Measurements from ENCODE around the gene RHEBL1.

The RHEBL1 gene

DNA sequence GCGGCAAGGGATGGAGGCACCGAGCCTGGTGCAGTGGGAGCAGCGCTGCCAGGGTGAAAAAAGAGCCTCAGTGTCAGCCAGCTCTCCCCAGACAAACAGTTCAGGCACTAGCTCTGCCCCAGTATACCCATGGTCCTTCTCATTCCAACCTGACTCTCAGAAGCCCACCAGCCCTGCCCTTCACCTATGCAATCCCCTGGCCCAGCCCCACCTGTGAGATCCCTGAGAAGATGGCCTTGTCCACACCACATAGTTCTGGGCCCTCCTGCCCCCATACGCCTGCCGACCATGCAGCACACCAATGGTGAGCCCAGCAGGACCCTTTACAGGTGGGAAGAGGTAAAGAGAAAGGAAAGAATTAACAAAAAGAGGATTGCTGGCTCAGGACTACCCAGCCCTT is 15.7 kb downstream of the RHEBL1 start:
- no peak for DNase-seq

DNA sequence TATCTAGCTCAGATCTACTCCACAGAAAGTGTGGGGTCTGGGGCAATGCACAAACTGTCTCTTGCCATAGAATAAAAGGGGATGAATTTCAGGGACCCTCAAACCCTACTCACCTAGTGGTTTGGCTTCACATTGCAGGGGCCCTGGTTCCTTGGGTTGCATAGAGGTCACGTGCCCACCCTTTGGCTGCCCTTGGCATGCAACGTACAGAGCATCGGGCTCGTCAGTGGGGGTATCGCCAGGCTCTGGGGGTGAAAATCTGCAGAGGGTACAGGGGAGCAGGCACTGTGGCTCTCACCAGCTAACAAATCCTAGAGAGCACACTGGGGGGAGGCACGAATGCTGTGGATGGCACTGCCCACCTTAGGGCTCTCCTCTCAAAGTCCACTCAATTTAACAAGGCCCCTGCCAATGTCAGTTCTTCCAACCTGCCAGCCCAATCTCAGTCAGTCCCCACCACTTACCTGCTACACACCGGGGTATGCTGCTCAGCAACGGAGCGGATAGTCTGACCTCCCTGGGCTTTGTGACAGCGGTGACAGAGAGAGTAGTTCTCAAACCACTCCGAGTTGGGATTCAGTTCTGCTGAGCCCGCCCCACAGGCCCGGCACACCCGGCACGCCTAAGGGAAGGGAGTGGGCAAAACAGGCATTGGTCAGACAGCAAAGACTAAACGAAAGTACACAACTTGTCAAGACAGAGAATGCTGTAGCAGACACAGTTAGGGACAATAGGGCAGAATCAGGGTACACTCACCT is 17.1 kb downstream of the RHEBL1 start:
- DNase-seq, result no peak

DNA sequence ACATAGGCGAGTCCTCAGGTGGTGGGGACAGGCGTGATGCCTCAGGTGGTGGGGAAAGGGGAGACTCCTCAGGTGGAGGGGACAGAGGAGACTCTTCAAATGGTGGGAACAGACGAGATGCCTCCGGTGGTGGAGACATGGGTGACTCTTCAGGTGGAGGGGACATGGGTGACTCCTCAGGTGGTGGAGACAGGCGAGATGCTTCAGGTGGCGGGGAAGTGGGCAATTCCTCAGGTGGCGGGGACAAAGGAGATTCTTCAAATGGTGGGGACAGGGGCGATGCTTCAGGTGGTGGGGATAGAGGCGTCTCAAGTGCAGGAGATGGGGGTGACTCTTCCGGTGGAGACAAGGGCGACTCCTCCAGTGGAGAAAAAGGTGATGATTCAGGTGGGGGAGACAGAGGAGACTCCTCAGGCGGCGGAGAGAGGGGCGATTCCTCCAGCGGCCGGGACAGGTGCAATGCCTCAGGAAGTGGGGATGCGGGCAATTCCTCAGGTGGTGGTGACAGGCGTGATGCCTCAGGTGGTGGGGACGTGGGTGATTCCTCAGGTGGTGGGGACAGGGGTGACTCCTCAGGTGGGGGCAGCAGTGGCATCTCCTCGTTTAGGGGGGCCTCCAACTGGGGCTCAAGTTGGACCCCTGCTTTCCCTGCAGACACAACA is 17.9 kb downstream of the RHEBL1 start:
- no peak for DNase-seq

DNA sequence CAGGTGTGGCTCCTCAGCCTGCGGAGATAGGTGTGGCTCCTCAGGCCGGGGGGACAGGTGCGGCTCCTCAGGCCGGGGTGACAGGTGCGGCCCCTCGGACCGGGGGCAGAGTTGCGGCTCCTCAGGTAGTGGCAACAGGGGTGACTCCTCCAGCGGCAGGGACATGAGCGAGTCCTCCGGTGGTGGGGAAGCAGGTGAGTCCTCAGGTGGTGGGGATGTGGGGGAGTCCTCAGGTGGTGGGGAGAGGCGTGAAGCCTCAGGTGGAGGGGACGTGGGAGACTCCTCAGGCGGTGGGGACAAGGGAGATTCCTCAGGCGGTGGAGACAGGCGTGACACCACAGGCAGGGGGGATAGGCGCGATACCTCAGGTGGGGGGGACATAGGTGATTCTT is 18.4 kb downstream of the RHEBL1 start:
- no peak for DNase-seq

DNA sequence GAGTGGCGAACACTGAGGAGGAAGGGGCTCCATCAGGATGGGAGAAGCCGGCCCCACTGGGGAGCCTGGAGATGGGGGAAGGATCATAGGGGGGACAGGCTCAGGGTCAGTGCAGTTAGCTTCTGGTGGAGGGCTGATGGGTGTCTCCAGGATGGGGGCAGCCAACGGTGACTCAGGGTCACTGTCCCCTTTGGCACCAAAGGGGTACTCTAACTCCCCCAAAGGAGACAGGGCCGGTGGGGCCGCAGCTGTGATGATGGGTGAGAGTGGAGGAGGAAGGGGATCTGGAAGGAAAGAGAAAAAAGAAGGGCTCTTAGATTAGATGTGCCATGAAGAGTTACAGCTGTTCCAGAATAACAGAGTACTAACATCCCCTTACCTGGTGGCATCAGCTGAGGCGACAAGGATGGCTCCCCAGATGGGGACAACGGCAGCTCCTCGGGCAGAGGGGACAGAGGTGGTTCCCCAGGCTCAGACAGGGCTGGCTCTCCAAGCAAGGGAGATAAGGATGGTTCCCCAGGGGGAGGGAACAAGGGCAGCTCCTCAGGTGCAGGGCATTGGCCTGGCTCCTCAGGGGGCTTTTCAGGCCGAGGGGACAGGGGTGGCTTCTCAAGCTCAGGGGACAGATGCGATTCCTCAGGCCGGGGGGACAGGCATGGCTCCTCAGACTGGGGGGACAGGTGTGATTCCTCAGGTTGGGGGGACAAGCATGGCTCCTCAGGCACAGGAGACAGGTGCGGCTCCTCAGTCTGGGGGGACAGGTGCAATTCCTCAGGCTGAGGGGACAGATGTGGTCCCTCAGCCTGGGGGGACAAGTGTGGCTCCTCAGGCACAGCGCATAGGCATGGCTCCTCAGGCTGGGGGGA is 19.0 kb downstream of the RHEBL1 start:
- no peak for DNase-seq

DNA sequence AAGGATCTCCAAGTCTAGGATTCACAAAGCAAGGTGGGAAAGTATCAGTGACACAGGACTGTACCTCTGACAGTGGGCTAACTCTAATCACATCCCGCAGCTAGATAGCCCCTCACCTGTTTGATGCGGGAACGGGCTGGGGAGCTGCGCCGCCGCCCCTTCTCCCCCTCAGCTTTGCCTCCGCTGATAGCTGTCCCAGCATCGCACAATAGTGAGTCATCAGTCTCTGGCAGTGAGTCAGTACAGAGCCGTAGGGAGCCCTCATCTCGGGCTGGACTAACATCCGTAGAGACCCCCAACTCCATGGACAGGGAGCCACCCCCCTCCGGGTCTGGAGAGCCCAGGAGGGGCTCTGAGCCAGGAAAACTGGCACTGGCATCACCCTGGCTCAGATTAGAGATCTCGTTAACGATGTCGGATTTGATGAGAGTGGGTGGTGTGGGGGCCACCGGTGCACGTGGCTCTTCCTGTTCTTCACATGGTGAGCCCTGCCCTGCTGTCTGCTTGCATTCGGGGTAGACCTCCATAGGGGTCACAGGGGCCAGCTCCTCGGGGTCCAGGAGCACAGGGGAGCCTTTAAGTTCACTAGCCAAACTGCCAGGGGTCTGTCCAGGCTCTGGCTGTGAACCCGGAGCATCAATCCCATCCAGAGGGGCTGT is 20.1 kb downstream of the RHEBL1 start:
- peak; percentile 61 for DNase-seq

DNA sequence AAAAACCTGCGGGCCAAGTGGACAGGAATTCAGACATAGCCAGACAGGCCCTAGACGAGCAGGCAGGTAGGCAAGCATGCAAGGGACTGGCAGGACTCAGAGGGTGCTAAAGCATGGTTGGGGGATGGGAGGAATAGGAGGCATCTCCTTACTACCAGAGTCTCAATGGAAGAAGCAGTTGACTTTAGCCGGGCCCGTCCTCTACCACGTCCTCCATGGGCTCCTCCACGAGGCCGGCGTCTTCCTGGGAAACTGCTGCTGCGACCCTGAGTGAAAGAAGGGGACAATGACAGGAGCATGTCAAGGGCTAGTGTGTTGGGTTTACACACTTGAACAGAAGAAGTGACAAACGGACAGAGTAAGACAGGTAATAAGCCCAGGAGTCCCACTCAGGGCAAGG is 20.8 kb downstream of the RHEBL1 start:
- no peak for DNase-seq

DNA sequence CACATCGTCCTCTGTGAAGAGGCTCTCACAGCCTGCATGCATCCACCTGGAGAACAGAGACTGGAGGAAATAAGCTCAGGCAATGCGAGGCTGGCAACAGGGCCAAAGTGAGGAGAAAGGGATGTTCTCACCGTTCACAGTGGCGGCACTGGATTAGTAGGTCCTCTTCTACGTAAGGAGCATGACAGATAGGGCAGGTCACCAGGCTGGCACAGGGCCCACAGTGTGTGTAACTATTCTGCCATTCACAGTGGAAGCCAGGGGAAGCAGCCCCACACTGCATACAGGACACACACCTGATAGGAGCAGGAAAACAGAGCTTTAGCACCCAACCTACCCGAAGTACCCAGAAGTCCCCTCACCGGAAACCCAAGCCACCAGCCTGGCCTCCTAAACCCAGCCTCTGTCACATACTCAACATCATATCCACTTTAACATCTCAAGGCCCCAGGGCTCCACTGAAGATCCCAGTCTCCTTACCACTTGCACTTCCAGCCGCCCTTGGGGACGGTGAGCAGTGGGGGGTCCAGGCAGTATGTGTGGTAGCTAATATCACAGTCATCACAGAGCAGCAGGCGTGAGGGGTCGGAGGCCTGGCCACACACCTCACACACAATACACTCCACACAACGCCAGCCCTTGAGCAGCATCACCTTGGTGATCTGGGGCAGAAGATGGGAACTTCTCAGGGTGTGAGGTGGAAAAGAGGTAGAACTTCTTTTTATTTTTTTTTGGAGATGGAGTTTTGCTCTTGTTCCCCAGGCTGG is 23.5 kb downstream of the RHEBL1 start:
- DNase-seq, result no peak

DNA sequence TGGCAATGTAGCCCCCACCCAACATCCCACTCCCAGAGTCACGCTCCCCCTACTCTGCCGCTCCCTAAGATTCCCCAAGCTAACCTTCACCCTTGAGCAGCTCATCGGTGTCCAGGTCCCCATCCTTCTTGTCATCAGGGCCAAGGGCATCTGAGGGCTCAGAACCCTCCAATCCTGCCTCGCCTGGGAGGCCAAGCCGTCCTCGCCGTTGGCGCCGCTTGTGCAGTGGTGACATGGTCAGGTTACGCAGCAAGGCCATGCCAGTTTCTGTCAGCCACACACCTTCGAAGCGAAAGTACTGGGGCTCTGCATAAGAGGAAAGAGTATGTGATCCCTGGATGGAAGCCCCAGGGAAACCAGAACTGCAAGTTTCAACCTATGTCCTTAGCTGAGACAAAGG is 25.1 kb downstream of the RHEBL1 start:
- no peak for DNase-seq

DNA sequence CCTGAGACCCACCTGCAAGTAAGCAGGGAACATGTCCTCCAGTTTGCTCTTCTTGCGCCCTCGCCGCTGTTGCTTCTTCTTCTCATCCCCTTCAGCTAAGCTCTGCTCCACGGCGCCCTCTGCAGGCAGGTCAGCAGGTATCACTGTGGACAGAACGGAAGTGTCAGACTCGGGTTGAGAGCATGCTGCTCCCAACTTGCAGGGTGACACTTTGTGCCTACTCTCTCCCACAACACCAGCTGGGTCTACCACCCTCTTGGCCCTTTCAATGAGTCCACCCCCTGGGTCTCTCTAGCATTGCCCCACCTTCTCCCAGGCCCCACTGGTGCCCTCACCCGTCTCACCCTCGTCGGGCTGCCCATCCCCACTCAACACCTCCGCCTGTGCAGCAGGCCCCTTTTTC is 25.9 kb downstream of the RHEBL1 start:
- peak; percentile 49 for DNase-seq

DNA sequence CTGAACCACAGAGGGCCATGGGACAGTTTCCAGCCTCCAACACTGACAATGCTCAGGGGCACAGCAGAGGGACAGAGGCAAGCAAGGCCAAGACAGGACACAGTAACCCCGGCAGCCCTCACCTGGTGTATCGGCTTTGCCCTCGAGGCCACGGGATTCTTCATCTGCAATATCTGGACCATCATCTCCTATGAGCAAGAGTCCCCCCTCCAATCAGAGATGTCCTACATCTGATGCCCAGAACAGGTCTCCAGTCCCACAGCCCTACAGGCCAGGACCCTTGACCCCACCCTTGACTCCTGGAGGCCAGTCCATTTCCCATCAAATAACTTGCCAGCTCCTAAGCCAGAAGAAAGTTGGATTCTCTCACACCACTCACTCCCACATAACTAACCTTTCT is 26.5 kb downstream of the RHEBL1 start:
- no peak for DNase-seq

DNA sequence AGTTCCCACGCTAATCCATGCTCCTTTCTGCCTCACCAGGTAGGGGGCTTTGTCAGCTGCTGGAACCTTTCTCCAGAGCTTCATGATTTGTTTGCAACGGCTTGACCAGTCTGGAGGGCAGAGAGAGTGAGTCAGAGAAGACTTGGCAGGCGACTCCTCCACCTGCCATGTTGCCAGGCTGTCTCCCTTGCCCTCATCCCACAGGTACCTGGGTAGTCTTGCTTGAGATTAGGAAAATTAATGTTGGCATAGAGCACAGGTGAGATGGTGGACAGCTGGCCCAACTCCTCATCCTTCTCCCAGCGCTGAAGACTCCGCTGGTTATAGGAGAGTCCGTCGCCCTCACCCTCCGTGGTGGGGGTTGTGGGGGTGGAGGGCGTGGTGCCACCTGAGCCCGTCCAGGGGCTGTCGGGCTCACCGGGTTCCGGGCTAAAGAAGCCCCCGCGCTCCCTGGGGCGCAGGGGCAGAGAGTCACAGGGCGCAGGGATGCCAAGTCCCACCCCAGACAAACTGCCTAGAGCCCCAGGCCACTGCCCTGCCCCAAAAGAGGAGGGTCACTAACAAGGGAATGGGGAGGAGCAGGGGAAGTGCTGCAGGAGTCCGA is 27.8 kb downstream of the RHEBL1 start:
- DNase-seq, result no peak

DNA sequence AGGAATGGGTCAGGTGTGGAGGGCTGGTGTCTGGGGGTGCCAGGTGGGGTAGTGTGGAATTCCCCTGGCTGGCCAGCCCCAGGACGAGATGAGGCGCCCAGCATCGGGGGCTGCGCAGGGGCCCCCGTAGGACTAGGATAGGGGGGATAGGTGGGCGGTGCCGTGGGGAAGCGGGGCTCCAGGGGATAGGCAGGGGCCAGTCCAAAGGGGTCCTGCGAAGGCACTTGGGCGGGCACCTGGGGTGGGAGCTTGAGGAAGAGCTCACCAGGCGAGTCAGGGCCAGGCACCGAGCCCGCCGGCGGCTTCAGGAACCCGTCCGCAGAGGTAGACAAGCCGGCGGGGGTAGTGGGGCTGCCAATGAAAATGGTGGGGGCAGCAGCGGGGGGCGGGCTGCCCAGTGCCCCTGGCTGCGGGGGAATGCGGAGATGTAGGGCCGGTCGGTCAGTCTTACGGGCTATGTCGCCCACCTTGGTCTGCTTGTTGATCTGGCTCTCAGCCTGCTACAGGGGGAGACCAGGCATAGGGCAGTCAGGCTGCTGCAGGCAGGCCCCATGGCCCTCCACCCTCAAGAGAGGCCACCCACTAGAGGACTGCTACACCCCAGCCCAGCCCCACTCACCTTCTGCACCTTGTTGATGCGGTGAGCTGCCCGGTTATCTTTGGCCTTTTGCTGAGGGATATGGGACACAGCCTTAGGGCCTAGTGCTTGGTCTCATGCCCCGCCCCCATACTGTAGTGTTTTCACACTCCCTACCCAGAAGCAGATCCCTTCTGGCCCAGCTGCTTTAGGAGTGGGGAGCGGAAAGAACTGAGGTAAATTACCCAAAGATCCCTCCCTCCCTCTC is 28.5 kb downstream of the RHEBL1 start:
- DNase-seq, result no peak

DNA sequence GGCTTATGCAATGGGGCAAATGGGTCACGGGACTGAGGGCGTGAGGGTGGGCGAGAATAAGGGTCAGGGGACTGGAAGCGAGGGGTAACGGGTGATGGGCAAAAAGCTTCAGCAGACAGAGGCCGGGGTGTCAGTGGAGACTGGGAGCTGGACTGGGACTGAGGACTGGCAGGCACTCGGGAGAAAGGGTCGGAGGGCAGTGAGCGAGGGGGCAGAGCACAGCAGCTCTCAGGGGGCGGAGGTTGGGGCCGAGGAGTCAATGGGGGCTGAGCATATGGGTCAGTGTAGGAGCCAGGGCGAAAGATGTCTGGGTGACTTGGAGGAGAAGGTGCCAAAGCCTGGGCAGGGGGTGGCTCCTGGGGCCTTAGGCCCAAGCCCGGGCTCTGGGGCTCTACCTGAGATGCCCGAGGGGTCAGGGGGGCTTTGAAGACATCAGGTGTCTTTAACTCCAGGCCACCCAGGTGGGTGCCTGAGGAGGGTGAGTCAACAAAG is 29.4 kb downstream of the RHEBL1 start:
- no peak for DNase-seq

DNA sequence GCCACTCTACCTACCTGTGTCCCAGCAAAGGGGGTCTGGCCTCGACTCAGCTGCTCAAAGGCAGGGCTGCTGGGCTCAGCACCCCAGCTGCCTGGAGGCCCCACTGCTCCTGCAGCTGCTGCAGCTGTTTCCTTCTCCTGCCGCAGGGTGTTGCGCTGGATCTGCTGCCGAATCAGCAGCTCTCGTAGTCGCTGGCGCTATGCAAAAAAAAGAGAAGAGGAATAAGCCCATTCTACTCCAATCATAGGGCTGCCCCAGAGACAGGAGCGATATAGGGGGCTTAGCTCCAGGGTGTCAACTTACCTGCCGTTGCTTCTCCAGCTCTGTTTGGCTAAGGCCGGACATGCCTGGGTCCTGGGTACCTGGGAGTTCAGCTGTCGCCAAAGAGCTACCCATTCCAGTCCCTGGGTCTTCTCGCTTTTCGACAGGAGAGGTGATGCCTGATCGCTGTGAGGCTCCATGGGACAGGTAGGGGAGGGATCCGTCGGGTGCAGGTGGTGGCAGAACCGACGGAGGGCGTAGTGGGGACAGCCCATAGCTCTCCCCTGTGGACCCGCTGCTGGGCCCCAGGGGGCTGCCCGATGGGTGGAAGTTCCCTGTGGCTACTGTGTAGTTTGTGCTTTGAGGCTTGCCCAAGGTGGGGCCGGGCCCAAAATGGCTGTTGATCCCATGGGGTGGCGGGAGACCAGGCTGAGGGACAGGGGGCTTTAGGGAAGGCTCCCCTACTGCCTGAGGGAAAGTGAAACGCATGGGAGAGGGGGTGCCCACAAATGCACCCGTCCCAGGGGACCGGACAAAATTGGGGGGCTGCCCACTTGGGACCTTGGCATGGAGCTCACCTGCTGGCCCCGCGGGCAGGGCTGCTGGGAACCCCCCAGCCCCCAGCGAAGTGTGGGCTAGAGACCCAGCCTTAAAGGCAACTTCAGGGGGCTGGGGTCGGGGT is 30.1 kb downstream of the RHEBL1 start:
- DNase-seq, result no peak

DNA sequence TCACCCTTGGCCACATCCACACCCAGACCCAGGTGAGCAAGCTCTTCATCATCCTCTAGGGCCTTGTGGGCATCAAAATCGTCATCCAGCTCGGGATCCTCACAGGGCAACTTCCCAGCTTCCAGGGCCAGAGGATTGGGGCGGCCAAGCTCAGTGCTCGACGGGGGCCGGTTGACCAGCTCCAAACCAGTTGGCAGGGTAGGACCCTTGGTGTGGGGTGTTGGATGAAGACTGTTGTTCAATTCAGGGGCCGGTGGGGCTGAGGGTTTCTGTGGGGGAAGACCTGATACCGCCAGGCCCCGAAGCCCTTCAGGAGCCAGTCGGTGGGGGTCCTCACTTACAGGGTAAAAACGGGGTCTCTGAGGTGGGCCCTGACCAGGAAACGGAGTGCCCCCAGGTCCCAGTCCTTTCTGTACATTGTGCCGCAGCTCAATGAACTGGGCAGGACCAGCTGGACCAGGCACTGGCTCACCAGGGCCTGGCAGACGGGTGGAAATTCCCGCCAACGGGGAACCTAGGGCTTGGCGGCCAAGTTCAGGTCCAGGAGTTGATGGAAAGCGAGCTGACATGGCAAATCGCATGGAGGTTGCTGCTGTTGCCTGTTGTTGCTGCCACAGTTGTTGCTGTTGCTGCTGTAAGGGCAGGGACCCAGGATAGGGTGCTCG is 31.4 kb downstream of the RHEBL1 start:
- no peak for DNase-seq

DNA sequence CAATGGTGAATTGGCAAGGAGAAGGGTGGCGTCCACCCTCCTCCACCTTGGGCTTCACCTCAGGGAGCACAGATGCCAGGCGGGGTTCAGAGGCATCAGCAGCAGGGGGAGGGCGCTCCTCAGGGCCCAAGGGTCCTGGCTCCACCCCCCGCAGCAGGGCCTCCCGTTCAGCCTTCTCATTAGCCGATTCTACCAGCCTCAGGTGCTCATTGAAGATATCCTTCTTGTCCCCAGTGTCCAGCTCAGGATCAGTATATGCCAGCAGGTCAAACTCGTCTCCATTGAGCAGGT is 31.9 kb downstream of the RHEBL1 start:
- DNase-seq, result no peak

DNA sequence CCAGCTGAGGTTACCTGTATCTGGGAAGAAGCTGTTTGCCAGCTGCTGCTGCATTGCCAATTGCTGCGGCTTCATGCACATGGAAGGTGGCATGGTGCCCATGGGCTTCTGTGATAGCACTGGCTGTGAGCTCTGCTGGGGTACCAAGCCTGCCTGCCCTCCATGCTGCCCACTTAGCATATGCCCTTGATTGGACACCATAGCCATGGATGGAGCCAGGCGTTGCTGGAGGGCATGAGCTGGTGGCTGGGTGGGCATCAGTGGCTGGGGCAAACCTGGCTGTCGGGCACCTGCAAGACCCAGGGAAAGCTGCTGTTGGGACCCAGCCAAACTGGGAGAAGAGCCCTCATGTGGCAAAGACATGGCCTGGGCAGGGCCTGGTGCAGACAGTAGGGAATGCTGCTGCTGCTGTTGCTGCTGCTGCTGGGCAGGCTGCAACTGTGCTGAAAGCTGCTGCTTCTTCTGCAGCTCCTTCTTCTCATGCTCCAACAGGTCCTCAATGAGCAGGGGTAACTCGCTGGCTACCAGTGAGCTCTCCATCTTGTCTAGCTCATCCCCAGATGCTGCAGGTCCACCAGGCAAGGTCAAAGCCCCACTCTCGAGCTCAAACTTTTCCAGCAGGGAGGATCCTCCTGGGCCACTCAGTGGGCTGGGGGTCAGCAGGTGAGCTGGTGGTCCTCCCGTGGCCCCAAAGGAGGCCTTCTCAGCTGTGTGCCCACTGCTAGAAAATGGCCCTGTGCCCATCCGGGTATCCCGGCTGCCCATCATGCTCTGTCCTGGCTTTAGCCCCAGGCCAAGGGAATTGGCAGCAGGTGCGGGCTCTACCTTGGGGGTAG is 32.5 kb downstream of the RHEBL1 start:
- DNase-seq, result no peak

All from fibroblast of skin of right biceps (primary cell).